ENCODE results near the gene PITPNC1. TPM values are rescaled to one million over a fixed set of nuclear protein-coding genes. Genes with fewer than 3 reads are reported as not detected.

The PITPNC1 gene
- total and polyA plus RNA-seq, 5 donors from 2014 or later, result 27.3 to 47.9 (median 39.5) TPM

- ATAC-seq (ENCODE audit: low read depth in 2 of 2) (no peak), DNase-seq (no peak)
- Histone ChIP-seq H3K9me3 (ENCODE audit: control insufficient read depth in 2 of 2, low read length in 2 of 2) (no peaks in the 10 kb centered on the region), H3K27me3 (ENCODE audit: control insufficient read depth, insufficient read depth, low read length) (no peaks in the 10 kb centered on the region), H3K27ac (ENCODE audit: insufficient read depth, low read length, poor library complexity, severe bottlenecking) (no peak overlapping the region), H3K4me3 (ENCODE audit: low read depth, low read length) (no peak overlapping the region), H3K4me1 (ENCODE audit: control insufficient read depth, insufficient read depth, low read length, poor library complexity, severe bottlenecking) (no peaks in the 10 kb centered on the region), H3K36me3 (ENCODE audit: control insufficient read depth, insufficient read depth, low read length) (peaks cover 10% of the 10 kb centered on the region)
- no peaks in the 10 kb centered on the region for H3K27me3 Mint-ChIP-seq
- peaks cover 0 to 11% (median 6%) of the 10 kb centered on the region in 4 donors for H3K4me1 Mint-ChIP-seq
- no peak overlapping the region for H3K4me3 Mint-ChIP-seq
- H3K9me3 Mint-ChIP-seq, result no peaks in the 10 kb centered on the region
- peaks cover 16% of the 10 kb centered on the region for H3K36me3 Mint-ChIP-seq
- no peak overlapping the region for H3K27ac Mint-ChIP-seq
These were observed 154.2 kb downstream of the PITPNC1 start for GRCh38 chr17:67531291-67531690.

- Mint-ChIP-seq H3K4me1 (peaks cover 0 to 6% (median 3%) of the 10 kb centered on the region in 4 donors), H3K27me3 (no peaks in the 10 kb centered on the region), H3K4me3 (no peak overlapping the region), H3K36me3 (peaks cover 20% of the 10 kb centered on the region), H3K9me3 (no peaks in the 10 kb centered on the region), H3K27ac (no peak overlapping the region)
- Histone ChIP-seq H3K27me3 (ENCODE audit: control insufficient read depth, insufficient read depth, low read length) (no peaks in the 10 kb centered on the region), H3K4me3 (ENCODE audit: low read depth, low read length) (no peak overlapping the region), H3K27ac (ENCODE audit: insufficient read depth, low read length, poor library complexity, severe bottlenecking) (no peak overlapping the region), H3K36me3 (ENCODE audit: control insufficient read depth, insufficient read depth, low read length) (peaks cover 10% of the 10 kb centered on the region), H3K4me1 (ENCODE audit: control insufficient read depth, insufficient read depth, low read length, poor library complexity, severe bottlenecking) (no peaks in the 10 kb centered on the region), H3K9me3 (ENCODE audit: control insufficient read depth in 2 of 2, low read length in 2 of 2) (no peaks in the 10 kb centered on the region)
- ATAC-seq (ENCODE audit: low read depth in 2 of 2), result no peak
- DNase-seq, result no peak
These were observed 155.3 kb downstream of the PITPNC1 start for GRCh38 chr17:67532326-67532871.

- no peaks in the 10 kb centered on the region for H3K27me3 ChIP-seq (ENCODE audit: control insufficient read depth, insufficient read depth, low read length)
- peaks cover 10% of the 10 kb centered on the region for H3K36me3 ChIP-seq (ENCODE audit: control insufficient read depth, insufficient read depth, low read length)
- H3K4me1 ChIP-seq (ENCODE audit: control insufficient read depth, insufficient read depth, low read length, poor library complexity, severe bottlenecking), result no peaks in the 10 kb centered on the region
- Mint-ChIP-seq H3K27me3 (no peaks in the 10 kb centered on the region), H3K4me1 (peaks cover 0 to 10% (median 2%) of the 10 kb centered on the region in 4 donors), H3K36me3 (peaks cover 20% of the 10 kb centered on the region), H3K27ac (no peak overlapping the region), H3K4me3 (no peak overlapping the region), H3K9me3 (no peaks in the 10 kb centered on the region)
- H3K9me3 ChIP-seq (ENCODE audit: control insufficient read depth in 2 of 2, low read length in 2 of 2), result no peaks in the 10 kb centered on the region
- ATAC-seq (ENCODE audit: low read depth in 2 of 2) (no peak), DNase-seq (no peak)
- no peak overlapping the region for H3K27ac ChIP-seq (ENCODE audit: insufficient read depth, low read length, poor library complexity, severe bottlenecking)
- no peak overlapping the region for H3K4me3 ChIP-seq (ENCODE audit: low read depth, low read length)
These were observed 157.9 kb downstream of the PITPNC1 start for GRCh38 chr17:67534941-67535340.

- H3K27ac Mint-ChIP-seq, result peak overlapping the region in 2 of 3 donors; percentile 6 to 20
- peaks cover 9% of the 10 kb centered on the region for H3K36me3 Mint-ChIP-seq
- DNase-seq (no peak), ATAC-seq (ENCODE audit: low read depth in 2 of 2) (no peak)
- Histone ChIP-seq H3K9me3 (ENCODE audit: control insufficient read depth in 2 of 2, low read length in 2 of 2) (no peaks in the 10 kb centered on the region), H3K4me1 (ENCODE audit: control insufficient read depth, insufficient read depth, low read length, poor library complexity, severe bottlenecking) (no peaks in the 10 kb centered on the region), H3K27me3 (ENCODE audit: control insufficient read depth, insufficient read depth, low read length) (no peaks in the 10 kb centered on the region), H3K27ac (ENCODE audit: insufficient read depth, low read length, poor library complexity, severe bottlenecking) (no peak overlapping the region), H3K4me3 (ENCODE audit: low read depth, low read length) (no peak overlapping the region), H3K36me3 (ENCODE audit: control insufficient read depth, insufficient read depth, low read length) (no peaks in the 10 kb centered on the region)
- no peaks in the 10 kb centered on the region for H3K9me3 Mint-ChIP-seq
- peaks cover 0 to 10% (median under 1%) of the 10 kb centered on the region in 4 donors for H3K4me1 Mint-ChIP-seq
- no peaks in the 10 kb centered on the region for H3K27me3 Mint-ChIP-seq
- peak overlapping the region in 1 of 4 donors; percentile 73 for H3K4me3 Mint-ChIP-seq
These were observed 165.4 kb downstream of the PITPNC1 start for GRCh38 chr17:67542219-67543114.

- DNase-seq, result no peak
- ATAC-seq (ENCODE audit: low read depth in 2 of 2), result no peak
- H3K27ac Mint-ChIP-seq, result no peak overlapping the region
These were observed 167.4 kb downstream of the PITPNC1 start for GRCh38 chr17:67544364-67544955.

GRCh38 chr17:67546578-67547527 lies 169.8 kb downstream of the PITPNC1 start:
- ATAC-seq (ENCODE audit: low read depth in 2 of 2) (no peak), DNase-seq (no peak)
- Histone ChIP-seq H3K9me3 (ENCODE audit: control insufficient read depth in 2 of 2, low read length in 2 of 2) (no peaks in the 10 kb centered on the region), H3K27me3 (ENCODE audit: control insufficient read depth, insufficient read depth, low read length) (no peaks in the 10 kb centered on the region), H3K4me1 (ENCODE audit: control insufficient read depth, insufficient read depth, low read length, poor library complexity, severe bottlenecking) (no peaks in the 10 kb centered on the region), H3K36me3 (ENCODE audit: control insufficient read depth, insufficient read depth, low read length) (no peaks in the 10 kb centered on the region), H3K27ac (ENCODE audit: insufficient read depth, low read length, poor library complexity, severe bottlenecking) (no peak overlapping the region), H3K4me3 (ENCODE audit: low read depth, low read length) (no peak overlapping the region)
- Mint-ChIP-seq H3K27ac (no peak overlapping the region), H3K4me1 (peaks cover 0 to 15% (median 6%) of the 10 kb centered on the region in 4 donors), H3K27me3 (no peaks in the 10 kb centered on the region), H3K4me3 (no peak overlapping the region), H3K9me3 (no peaks in the 10 kb centered on the region), H3K36me3 (peaks cover 11% of the 10 kb centered on the region)

More at GRCh38 chr17:67544364-67544955, 167.4 kb downstream of the PITPNC1 start:
- no peaks in the 10 kb centered on the region for H3K36me3 ChIP-seq (ENCODE audit: control insufficient read depth, insufficient read depth, low read length)
- Mint-ChIP-seq H3K4me1 (peaks cover 0 to 10% (median 4%) of the 10 kb centered on the region in 4 donors), H3K27me3 (no peaks in the 10 kb centered on the region), H3K36me3 (peaks cover 5% of the 10 kb centered on the region), H3K4me3 (no peak overlapping the region), H3K9me3 (no peaks in the 10 kb centered on the region)
- H3K9me3 ChIP-seq (ENCODE audit: control insufficient read depth in 2 of 2, low read length in 2 of 2), result no peaks in the 10 kb centered on the region
- H3K4me1 ChIP-seq (ENCODE audit: control insufficient read depth, insufficient read depth, low read length, poor library complexity, severe bottlenecking), result no peaks in the 10 kb centered on the region
- no peak overlapping the region for H3K27ac ChIP-seq (ENCODE audit: insufficient read depth, low read length, poor library complexity, severe bottlenecking)
- no peaks in the 10 kb centered on the region for H3K27me3 ChIP-seq (ENCODE audit: control insufficient read depth, insufficient read depth, low read length)
- H3K4me3 ChIP-seq (ENCODE audit: low read depth, low read length), result no peak overlapping the region

- peak overlapping the region in 1 of 3 donors; percentile 18 for H3K27ac Mint-ChIP-seq
- H3K36me3 ChIP-seq (ENCODE audit: control insufficient read depth, insufficient read depth, low read length), result no peaks in the 10 kb centered on the region
- peaks cover 20% of the 10 kb centered on the region for H3K36me3 Mint-ChIP-seq
- no peak overlapping the region for H3K4me3 ChIP-seq (ENCODE audit: low read depth, low read length)
- no peaks in the 10 kb centered on the region for H3K27me3 Mint-ChIP-seq
- H3K4me3 Mint-ChIP-seq, result no peak overlapping the region
- H3K4me1 Mint-ChIP-seq, result peaks cover 0 to 13% (median 8%) of the 10 kb centered on the region in 4 donors
- no peaks in the 10 kb centered on the region for H3K9me3 Mint-ChIP-seq
- no peaks in the 10 kb centered on the region for H3K4me1 ChIP-seq (ENCODE audit: control insufficient read depth, insufficient read depth, low read length, poor library complexity, severe bottlenecking)
- DNase-seq, result no peak
- no peaks in the 10 kb centered on the region for H3K9me3 ChIP-seq (ENCODE audit: control insufficient read depth in 2 of 2, low read length in 2 of 2)
- ATAC-seq (ENCODE audit: low read depth in 2 of 2), result no peak
- H3K27me3 ChIP-seq (ENCODE audit: control insufficient read depth, insufficient read depth, low read length), result no peaks in the 10 kb centered on the region
- no peak overlapping the region for H3K27ac ChIP-seq (ENCODE audit: insufficient read depth, low read length, poor library complexity, severe bottlenecking)
These were observed 171.6 kb downstream of the PITPNC1 start for GRCh38 chr17:67548693-67549092.

All from CD4-positive, CD25-positive, alpha-beta regulatory T cell (primary cell).